Measurements from ENCODE around the gene RASSF1. TPM values are rescaled to one million over a fixed set of nuclear protein-coding genes. Genes with fewer than 3 reads are reported as not detected.
"Not testable (repeated sequence)": the region's sequence is repeated elsewhere in the genome, so short reads cannot be mapped to it uniquely, and the experiment has no call there.

RASSF1 gene
- total RNA-seq, 2 experiments from 2014 or later = 157 to 160 TPM

DNA sequence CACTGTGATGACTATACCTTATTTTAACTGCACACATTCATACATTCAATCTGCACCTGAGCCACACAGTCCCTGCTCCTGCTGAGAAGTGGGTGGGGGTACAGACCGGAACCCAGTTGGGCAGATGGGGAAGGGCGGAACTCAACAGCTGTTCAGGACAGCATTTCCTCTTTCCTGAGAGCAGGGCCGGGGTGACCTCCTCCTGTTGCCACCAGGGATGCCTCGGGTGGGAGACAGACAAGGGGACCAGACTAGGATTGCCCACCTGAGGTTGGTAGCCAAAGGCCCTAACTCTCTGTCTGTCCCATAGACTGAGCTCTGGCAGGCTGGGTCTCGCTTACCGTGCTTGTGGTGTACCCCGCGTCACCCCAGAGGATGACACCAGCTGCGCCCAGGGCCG lies 22.0 kb downstream of the RASSF1 start:
- Mint-ChIP-seq H3K27me3 (no peaks in the 10 kb centered on the region), H3K36me3 (ENCODE audit: low read depth) (peaks cover 4% of the 10 kb centered on the region), H3K9me3 (no peaks in the 10 kb centered on the region), H3K27ac (peak overlapping the region; percentile 14), H3K4me3 (no peak overlapping the region), H3K4me1 (peaks cover 64% of the 10 kb centered on the region)
- CTCF ChIA-PET = interaction anchor here (0.8 to 2.0 kb wide), 2 partner anchors 18 to 19 kb away, joined by 3 to 8 read pairs; partner anchors contain the start of genes HYAL3 and NAA80
- DNase-seq = no peak
- POLR2A ChIA-PET = interaction anchor here (9.6 to 31.7 kb wide), 2 partner anchors 20 to 24 kb away, joined by 113 to 704 read pairs; partner anchors contain the start of genes CYB561D2, HYAL3, NAA80 and NPRL2

DNA sequence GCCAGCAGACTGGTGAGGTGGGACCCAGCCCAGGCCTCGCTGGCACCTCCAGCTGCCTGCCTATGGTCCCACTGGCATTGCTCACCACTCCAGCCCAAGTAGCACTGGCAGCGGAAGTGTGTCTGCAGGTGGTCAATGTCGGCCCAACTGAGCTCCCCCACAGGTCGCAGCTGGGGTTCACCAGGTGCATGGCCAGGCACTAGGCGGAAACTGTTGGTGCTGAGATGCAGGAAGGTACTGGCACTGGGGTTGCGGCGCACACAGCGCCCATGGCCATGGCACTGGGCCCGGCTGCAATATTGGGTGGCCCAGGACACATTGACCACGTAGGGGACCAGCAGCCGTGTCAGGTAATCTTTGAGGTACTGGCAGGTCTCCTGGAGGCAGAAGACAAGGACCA lies 22.5 kb downstream of the RASSF1 start:
- no peaks in the 10 kb centered on the region for H3K9me3 Mint-ChIP-seq
- H3K4me3 Mint-ChIP-seq = no peak overlapping the region
- H3K36me3 Mint-ChIP-seq (ENCODE audit: low read depth) = peaks cover 4% of the 10 kb centered on the region
- no peak for DNase-seq
- H3K4me1 Mint-ChIP-seq = peaks cover 61% of the 10 kb centered on the region
- CTCF ChIA-PET = interaction anchor here (0.8 to 2.0 kb wide), 5 partner anchors 19 to 198 kb away, joined by 3 to 8 read pairs (median 3); partner anchors contain the start of genes HYAL3 and NAA80
- H3K27me3 Mint-ChIP-seq = no peaks in the 10 kb centered on the region
- peak overlapping the region; percentile 14 for H3K27ac Mint-ChIP-seq
- POLR2A ChIA-PET = interaction anchor here (1.5 to 31.7 kb wide), 3 partner anchors 19 to 26 kb away, joined by 6 to 704 read pairs (median 113); partner anchors contain the start of genes CYB561D2, HYAL3, IFRD2 and NAA80

DNA sequence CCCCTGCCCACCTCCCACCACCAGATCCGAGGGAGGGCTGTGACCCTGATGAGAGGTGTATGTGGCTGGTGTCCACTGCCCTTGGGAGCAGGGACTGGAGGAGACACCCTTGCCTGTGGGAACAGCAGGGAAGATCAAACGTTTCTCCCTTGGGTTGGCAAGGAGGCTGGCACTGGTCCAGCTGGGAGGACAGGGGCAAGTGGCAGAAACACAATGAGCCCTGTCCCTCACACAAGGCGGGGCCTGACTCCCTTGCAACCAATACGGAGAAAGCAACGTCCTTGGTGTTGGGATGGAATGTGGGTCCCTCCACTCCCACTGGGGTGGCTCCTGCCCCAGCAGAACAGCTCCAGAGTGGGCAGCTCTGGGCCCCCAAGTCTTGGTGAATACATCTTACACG lies 23.3 kb downstream of the RASSF1 start:
- ChIA-PET CTCF (interaction anchor here (0.8 to 3.4 kb wide), 5 partner anchors 18 to 197 kb away, joined by 3 to 17 read pairs (median 3); partner anchors contain the start of genes HYAL3, IFRD2 and NAA80), POLR2A (interaction anchor here (1.0 to 31.7 kb wide), 7 partner anchors 12 to 28 kb away, joined by 3 to 704 read pairs (median 6); partner anchors contain the start of genes CYB561D2, HYAL3, IFRD2 and NAA80)
- H3K4me3 Mint-ChIP-seq = no peak overlapping the region
- no peaks in the 10 kb centered on the region for H3K27me3 Mint-ChIP-seq
- peaks cover 59% of the 10 kb centered on the region for H3K4me1 Mint-ChIP-seq
- H3K36me3 Mint-ChIP-seq (ENCODE audit: low read depth) = peaks cover 4% of the 10 kb centered on the region
- no peak for DNase-seq
- peak overlapping the region; percentile 95 for H3K27ac Mint-ChIP-seq
- H3K9me3 Mint-ChIP-seq = no peaks in the 10 kb centered on the region

DNA sequence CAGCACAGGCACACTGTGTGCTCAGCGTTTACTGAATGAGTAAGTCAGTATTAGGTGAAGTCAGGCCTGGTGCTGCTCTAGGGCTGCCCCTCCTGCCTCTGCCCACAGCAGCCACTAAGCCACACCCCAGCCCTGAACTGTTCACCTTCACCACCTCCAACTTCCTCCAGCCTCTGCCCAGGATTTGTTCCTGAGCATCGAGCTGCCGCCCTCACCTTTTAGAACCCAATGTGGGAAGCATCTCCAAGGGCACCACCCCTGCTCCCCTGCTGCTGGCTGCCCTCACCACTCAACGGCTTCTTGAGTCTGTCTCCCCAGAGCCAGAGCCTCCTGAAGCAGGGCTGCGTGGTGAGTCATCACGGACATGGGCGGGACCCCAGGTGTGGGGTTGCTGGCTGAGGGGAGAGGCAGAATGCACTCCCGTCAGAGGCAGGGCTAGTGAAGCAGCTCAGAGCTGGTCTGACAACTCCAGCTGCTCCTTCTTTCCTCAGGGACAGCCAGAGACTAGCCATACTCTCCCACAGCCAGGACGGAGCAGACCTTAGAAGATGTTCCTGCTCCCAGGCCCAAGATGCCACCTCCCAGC lies 23.9 kb downstream of the RASSF1 start:
- peak; percentile 87 for DNase-seq
- peak overlapping the region; percentile 95 for H3K27ac Mint-ChIP-seq
- H3K36me3 Mint-ChIP-seq (ENCODE audit: low read depth) = peaks cover 4% of the 10 kb centered on the region
- CTCF ChIA-PET = interaction anchor here (1.2 to 3.4 kb wide), 4 partner anchors 18 to 57 kb away, joined by 3 to 17 read pairs (median 4); partner anchors contain the start of genes HYAL3, IFRD2 and NAA80
- H3K4me3 Mint-ChIP-seq = peak overlapping the region; percentile 66
- POLR2A ChIA-PET = interaction anchor here (1.0 to 31.7 kb wide), 7 partner anchors 11 to 27 kb away, joined by 3 to 704 read pairs (median 6); partner anchors contain the start of genes CYB561D2, HYAL3, IFRD2 and NAA80
- no peaks in the 10 kb centered on the region for H3K9me3 Mint-ChIP-seq
- H3K4me1 Mint-ChIP-seq = peaks cover 59% of the 10 kb centered on the region
- H3K27me3 Mint-ChIP-seq = no peaks in the 10 kb centered on the region

DNA sequence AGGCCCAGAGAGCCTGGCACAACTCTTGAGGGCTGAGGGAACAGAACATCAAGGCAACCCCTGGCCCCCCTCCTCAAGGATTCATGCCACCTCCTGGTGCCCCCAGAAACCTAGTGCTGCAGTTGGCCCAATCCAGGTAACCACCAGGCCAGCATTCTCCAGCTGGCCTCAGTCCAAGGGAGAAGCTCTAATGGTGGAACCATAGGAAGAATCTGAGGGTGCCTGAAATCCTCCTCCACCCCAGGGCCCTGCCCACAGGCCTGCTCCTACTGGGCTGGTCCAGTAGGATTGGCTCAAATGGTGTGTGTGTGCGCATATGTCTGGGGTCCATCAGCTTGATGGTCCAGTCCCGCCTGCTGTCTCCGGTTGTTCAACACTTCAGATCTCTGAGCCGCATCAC lies 25.8 kb downstream of the RASSF1 start:
- POLR2A ChIA-PET = interaction anchor here (1.2 to 31.7 kb wide), 5 partner anchors 9 to 28 kb away, joined by 3 to 704 read pairs (median 15); partner anchors contain the start of genes CYB561D2, HYAL3, IFRD2 and NAA80
- no peak overlapping the region for H3K4me3 Mint-ChIP-seq
- H3K9me3 Mint-ChIP-seq = peaks cover under 1% of the 10 kb centered on the region
- peaks cover 50% of the 10 kb centered on the region for H3K4me1 Mint-ChIP-seq
- CTCF ChIA-PET = interaction anchor here (0.8 to 3.4 kb wide), 5 partner anchors 9 to 88 kb away, joined by 3 to 17 read pairs (median 4); partner anchors contain the start of genes HYAL3, NAA80 and TUSC2
- no peaks in the 10 kb centered on the region for H3K27me3 Mint-ChIP-seq
- peaks cover 4% of the 10 kb centered on the region for H3K36me3 Mint-ChIP-seq (ENCODE audit: low read depth)
- H3K27ac Mint-ChIP-seq = peak overlapping the region; percentile 64
- DNase-seq = no peak

DNA sequence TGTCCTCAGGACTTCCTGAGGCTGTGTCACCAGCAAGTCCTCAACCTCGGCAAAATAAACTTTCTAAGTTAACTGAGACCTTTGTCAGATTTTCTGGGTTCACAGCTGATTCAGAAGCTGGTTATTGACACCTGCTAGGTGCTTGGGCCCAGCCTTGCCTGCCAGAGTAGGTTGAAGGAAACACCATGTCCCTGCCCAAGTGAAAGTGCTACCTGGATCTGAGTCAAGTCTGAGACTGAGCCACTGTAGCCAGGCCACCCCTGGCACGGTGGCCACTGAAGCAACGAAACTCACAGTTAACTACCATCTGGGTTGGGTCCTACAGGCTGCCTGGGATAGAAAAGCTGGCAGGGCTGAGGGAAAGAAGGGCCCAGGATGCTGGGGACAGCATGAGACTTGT lies 26.3 kb downstream of the RASSF1 start:
- no peaks in the 10 kb centered on the region for H3K27me3 Mint-ChIP-seq
- peaks cover 9% of the 10 kb centered on the region for H3K36me3 Mint-ChIP-seq (ENCODE audit: low read depth)
- peaks cover 46% of the 10 kb centered on the region for H3K4me1 Mint-ChIP-seq
- no peak overlapping the region for H3K27ac Mint-ChIP-seq
- DNase-seq = no peak
- ChIA-PET CTCF (interaction anchor here (1.1 to 3.4 kb wide), 4 partner anchors 10 to 88 kb away, joined by 3 to 17 read pairs (median 6); partner anchors contain the start of genes HYAL3, NAA80 and TUSC2), POLR2A (interaction anchor here (1.2 to 31.7 kb wide), 5 partner anchors 8 to 28 kb away, joined by 3 to 704 read pairs (median 15); partner anchors contain the start of genes CYB561D2, HYAL3, IFRD2 and NAA80)
- no peak overlapping the region for H3K4me3 Mint-ChIP-seq
- H3K9me3 Mint-ChIP-seq = peaks cover 5% of the 10 kb centered on the region

DNA sequence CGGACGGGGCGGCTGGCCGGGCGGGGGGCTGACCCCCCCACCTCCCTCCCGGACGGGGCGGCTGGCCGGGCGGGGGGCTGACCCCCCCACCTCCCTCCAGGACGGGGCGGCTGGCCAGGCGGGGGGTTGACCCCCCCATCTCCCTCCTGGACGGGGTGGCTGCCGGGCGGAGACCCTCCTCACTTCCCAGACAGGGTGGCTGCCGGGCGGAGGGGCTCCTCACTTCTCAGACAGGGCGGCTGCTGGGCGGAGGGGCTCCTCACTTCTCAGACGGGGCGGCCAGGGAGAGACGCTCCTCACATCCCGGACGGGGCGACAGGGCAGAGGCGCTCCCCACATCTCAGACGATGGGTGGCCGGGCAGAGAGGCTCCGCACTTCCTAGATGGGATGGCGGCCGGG lies 28.6 kb downstream of the RASSF1 start:
- POLR2A ChIA-PET = interaction anchor here (31.7 kb wide), 1 partner anchor 31 kb away, joined by 704 read pairs; the partner anchor contains the start of genes CYB561D2, NPRL2, RASSF1 and TUSC2
- H3K27ac Mint-ChIP-seq; CTCF ChIA-PET; H3K27me3 Mint-ChIP-seq; H3K4me3 Mint-ChIP-seq; H3K36me3 Mint-ChIP-seq (ENCODE audit: low read depth); DNase-seq; H3K9me3 Mint-ChIP-seq: not testable (repeated sequence)
- H3K4me1 Mint-ChIP-seq = peaks cover 27% of the 10 kb centered on the region

DNA sequence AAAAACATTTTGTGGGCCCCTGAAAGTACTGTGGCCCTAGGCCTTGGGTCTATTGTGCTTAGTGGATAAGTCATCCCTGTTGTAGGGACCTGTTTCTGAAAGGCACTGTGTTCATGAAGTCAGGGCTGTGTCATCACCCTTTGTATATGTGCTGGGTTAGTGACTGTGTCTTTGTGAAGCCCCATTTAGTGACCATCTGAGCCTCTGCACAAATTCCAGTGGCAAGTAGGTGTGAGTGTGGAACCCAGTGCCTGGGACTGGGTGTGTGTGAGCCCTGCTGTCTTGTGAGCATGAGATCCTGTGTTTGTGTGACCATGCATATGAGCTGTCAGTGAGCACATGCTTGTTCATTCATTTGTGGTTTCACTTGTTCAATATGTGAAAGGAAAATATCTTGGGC lies 36.0 kb downstream of the RASSF1 start:
- peaks cover 2% of the 10 kb centered on the region for H3K9me3 Mint-ChIP-seq
- ChIA-PET CTCF (no interaction called here), POLR2A (interaction anchor here (1.5 to 2.9 kb wide), 2 partner anchors 10 to 12 kb away, joined by 6 to 15 read pairs; no protein-coding TSS in a partner anchor)
- H3K27me3 Mint-ChIP-seq = no peaks in the 10 kb centered on the region
- H3K27ac Mint-ChIP-seq = no peak overlapping the region
- no peak for DNase-seq
- H3K4me3 Mint-ChIP-seq = no peak overlapping the region
- peaks cover 2% of the 10 kb centered on the region for H3K36me3 Mint-ChIP-seq (ENCODE audit: low read depth)
- H3K4me1 Mint-ChIP-seq = peaks cover 20% of the 10 kb centered on the region

DNA sequence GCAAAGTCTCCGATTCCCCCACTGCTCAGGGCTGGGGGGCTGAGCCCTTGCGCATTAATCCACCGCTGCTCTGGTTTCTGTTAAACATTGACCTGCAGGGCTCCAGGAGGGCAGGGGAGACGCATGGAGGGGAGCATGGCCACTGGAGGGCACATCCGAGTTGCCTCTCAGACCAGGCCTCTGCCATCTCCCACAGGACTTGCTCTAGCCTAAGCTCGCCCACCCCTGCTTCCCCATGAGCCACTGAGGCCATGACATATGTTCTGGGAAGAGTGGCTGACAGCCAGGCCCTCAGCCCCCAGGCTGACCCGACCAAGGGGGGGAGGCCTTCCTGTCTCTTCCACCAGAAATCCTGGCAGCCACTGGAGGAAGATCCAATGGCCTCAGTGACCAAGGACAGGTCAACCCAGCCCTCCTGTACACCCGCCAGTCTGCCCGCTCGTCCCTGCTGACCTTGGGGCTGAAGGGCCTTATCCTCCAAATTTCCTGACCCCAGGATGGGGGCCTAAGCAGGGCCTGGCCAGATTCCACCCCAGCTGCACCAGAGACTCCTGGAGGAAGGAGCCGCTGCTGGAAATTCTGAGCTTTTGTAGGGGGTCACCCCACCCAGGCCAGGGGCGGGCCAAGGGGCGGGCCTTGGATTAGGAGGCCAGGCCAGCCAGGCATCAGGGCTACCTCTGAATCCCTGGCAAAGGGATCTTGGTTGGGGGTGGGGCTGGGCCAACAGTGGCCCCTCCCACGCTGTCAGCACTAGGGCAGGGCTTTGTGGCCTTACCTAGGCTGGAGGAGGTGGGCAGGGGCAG lies 37.4 kb downstream of the RASSF1 start, which contains the start of gene HYAL1:
Gene HYAL1, minus strand, starts transcription at position 562 of the 803 bp plus-strand sequence. CDS start 618 bp downstream, outside the sequence.
- no peak within 1 kb of the TSS for H3K27ac Mint-ChIP-seq
- DNase-seq = peak; percentile 16
- no peak within 1 kb of the TSS for H3K4me3 Mint-ChIP-seq
- CTCF ChIA-PET = interaction anchor here (0.8 to 1.6 kb wide), 2 partner anchors 21 to 34 kb away, joined by 3 to 7 read pairs; no protein-coding TSS in a partner anchor
- no peaks in the 10 kb centered on the region for H3K9me3 Mint-ChIP-seq
- no peaks in the 10 kb centered on the region for H3K36me3 Mint-ChIP-seq (ENCODE audit: low read depth)
- H3K4me1 Mint-ChIP-seq = peaks cover 22% of the 10 kb centered on the region
- POLR2A ChIA-PET = interaction anchor here (0.9 to 6.3 kb wide), 3 partner anchors 11 to 68 kb away, joined by 3 to 150 read pairs (median 4); partner anchors contain the start of genes IFRD2, RASSF1 and ZMYND10
- no peaks in the 10 kb centered on the region for H3K27me3 Mint-ChIP-seq

DNA sequence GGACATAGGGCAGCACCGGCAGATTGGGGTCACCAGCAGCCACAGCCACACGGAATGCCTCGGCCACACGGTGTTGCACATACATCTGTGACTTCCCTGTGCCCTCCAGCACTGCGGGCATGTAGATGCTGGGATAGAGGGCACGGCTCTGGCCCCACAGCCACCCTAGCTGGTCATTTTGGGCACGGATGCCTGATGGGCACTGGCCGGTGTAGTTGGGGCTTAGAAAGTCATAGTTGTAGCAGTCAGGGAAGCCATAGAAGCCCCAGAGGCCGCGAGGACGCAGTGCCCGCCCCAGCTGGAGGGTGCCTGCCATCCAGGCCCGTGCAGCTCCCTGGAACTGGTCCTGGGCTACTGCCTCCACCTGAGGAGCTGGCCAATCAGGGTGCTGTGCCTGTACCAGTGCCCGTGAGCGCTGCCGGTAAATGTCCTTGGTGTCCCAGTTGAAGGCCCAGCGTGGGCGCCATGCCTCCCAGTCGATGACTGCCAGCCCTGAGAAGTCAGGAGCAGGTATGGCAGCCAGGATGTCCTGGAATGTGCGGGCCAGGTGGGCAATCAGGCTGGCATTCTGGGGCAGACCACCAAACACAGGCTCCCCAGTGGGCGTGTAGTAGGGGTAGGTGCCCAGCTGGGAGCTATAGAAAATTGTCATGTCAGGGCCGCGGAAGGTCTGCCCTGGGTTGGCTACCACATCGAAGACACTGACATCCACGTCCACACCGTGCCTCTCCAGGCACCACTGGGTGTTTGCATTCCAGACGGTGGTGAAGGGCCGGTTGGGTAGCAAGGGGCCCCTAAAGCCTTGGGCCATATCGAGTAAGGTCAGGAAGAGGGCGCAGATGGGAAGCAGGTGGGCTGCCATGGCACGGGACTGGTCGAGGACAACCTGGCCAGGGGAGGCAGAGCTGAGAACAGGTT lies 38.3 kb downstream of the RASSF1 start:
- H3K36me3 Mint-ChIP-seq (ENCODE audit: low read depth) = peaks cover 1% of the 10 kb centered on the region

DNA sequence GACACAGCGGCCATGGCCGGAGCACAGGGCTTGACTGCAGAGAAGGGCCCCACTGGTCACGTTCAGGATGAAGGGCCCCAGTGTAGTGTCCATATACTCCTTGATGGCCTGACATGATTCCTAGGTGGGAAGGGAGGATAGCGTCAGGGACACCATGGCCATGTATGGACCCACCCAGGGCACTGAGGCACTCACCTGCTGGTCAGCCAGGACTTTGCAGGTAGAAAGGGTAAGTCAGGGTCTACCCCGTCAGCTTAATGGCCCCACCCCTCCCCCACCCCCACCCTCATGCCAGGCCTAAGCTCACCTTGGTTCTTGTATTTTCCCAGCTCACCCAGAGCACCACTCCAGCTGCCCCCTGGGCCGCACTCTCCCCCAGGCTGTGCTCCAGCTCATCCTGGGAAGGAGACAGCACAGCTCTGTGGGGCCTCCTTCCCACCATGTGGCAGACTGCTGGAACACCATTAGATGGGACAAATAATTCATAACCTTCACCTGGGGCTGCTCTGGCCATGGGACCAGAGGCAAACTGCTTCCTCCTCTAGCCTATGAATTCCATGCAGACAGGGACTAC lies 39.9 kb downstream of the RASSF1 start:
- H3K27me3 Mint-ChIP-seq = no peaks in the 10 kb centered on the region
- POLR2A ChIA-PET = interaction anchor here (1.3 to 6.3 kb wide), 5 partner anchors 9 to 40 kb away, joined by 4 to 150 read pairs (median 41); partner anchors contain the start of genes IFRD2, RASSF1, TUSC2 and ZMYND10
- H3K4me1 Mint-ChIP-seq = peaks cover 40% of the 10 kb centered on the region

More for the DNA sequence above, 38.3 kb downstream of the RASSF1 start:
- ChIA-PET POLR2A (interaction anchor here (0.9 to 6.3 kb wide), 3 partner anchors 10 to 67 kb away, joined by 3 to 150 read pairs (median 4); partner anchors contain the start of genes IFRD2, RASSF1 and ZMYND10), CTCF (interaction anchor here (0.8 to 1.6 kb wide), 2 partner anchors 22 to 35 kb away, joined by 3 to 7 read pairs; no protein-coding TSS in a partner anchor)
- Mint-ChIP-seq H3K4me1 (peaks cover 31% of the 10 kb centered on the region), H3K27ac (no peak overlapping the region), H3K27me3 (no peaks in the 10 kb centered on the region), H3K9me3 (no peaks in the 10 kb centered on the region), H3K4me3 (no peak overlapping the region)
- no peak for DNase-seq

More for the DNA sequence above, 39.9 kb downstream of the RASSF1 start:
- no peaks in the 10 kb centered on the region for H3K9me3 Mint-ChIP-seq
- CTCF ChIA-PET = interaction anchor here (4.2 kb wide), 1 partner anchor 23 kb away, joined by 82 read pairs; the partner anchor contains the start of gene HYAL2
- peaks cover 10% of the 10 kb centered on the region for H3K36me3 Mint-ChIP-seq (ENCODE audit: low read depth)
- DNase-seq = no peak
- peak overlapping the region; percentile 100 for H3K27ac Mint-ChIP-seq
- peak overlapping the region; percentile 99 for H3K4me3 Mint-ChIP-seq
